SK-N-SH (cell line): ENCODE results near the gene OBSCN.

ENCODE experiments used
- ELF1 ChIP-seq: IDR thresholded peaks from 2 replicates; pipeline ENCODE4 v1.4.0; 2012
- EZH2phosphoT487 ChIP-seq: fragments of 200-600 bp; sonication (generic); IDR thresholded peaks from 2 replicates; pipeline ENCODE4 v1.6.1; 2017; ENCODE audit warnings: low read depth, mixed run types, mild to moderate bottlenecking, antibody characterized with exemption, moderate library complexity, borderline replicate concordance
- FOXJ3 ChIP-seq: sonication (generic); formaldehyde crosslinking; IDR thresholded peaks from 2 replicates; pipeline ENCODE4 v1.5.1; 2020; ENCODE audit warnings: mild to moderate bottlenecking, missing genetic modification reagents
- GATA2 ChIP-seq: sonication (generic); formaldehyde crosslinking; IDR thresholded peaks from 2 replicates; pipeline ENCODE4 v1.5.0; 2020; ENCODE audit warnings: mild to moderate bottlenecking, missing genetic modification reagents
- NFIC ChIP-seq: IDR thresholded peaks from 2 replicates; pipeline ENCODE4 v1.4.0; 2012; ENCODE audit warnings: borderline replicate concordance
- POLR2AphosphoS5 ChIP-seq: IDR thresholded peaks from 2 replicates; pipeline ENCODE4 v1.6.1; 2012; ENCODE audit warnings: low read depth, low read length
- RFX5 ChIP-seq: IDR thresholded peaks from 2 replicates; pipeline ENCODE4 v1.6.1; 2012; ENCODE audit warnings: mild to moderate bottlenecking, improper control_type of control experiment, low read length
- SIN3A ChIP-seq: IDR thresholded peaks from 2 replicates; pipeline ENCODE4 v1.6.1; 2012; ENCODE audit warnings: low read depth, mild to moderate bottlenecking, low read length, moderate library complexity, borderline replicate concordance
- TAF1 ChIP-seq: IDR thresholded peaks from 2 replicates; pipeline ENCODE4 v1.6.1; 2012; ENCODE audit warnings: low read depth, mild to moderate bottlenecking, low read length, moderate library complexity, borderline replicate concordance
- TEAD4 ChIP-seq: IDR thresholded peaks from 2 replicates; pipeline ENCODE4 v1.4.0; 2012; ENCODE audit warnings: mild to moderate bottlenecking, borderline replicate concordance; ENCODE audit not compliant: insufficient read depth
- YY1 ChIP-seq: IDR thresholded peaks from 2 replicates; pipeline ENCODE4 v1.4.0; 2012; ENCODE audit warnings: low read depth, mild to moderate bottlenecking
- TF ChIP-seq, protein P1 (sequence below): fragments of 200-600 bp; sonication (generic); IDR thresholded peaks from 2 replicates; pipeline ENCODE4 v1.6.1; 2017; ENCODE audit warnings: antibody characterized with exemption, mild to moderate bottlenecking, moderate library complexity
- TF ChIP-seq, protein P2 (sequence below): fragments of 150-350 bp; IDR thresholded peaks from 2 replicates; pipeline ENCODE4 v1.6.1; 2017; ENCODE audit warnings: antibody characterized with exemption, low read length, low read depth, borderline replicate concordance
- TF ChIP-seq, protein P3 (sequence below): IDR thresholded peaks from 2 replicates; pipeline ENCODE4 v1.6.1; 2012; ENCODE audit warnings: mild to moderate bottlenecking, low read depth, low read length, moderate library complexity

DNA sequence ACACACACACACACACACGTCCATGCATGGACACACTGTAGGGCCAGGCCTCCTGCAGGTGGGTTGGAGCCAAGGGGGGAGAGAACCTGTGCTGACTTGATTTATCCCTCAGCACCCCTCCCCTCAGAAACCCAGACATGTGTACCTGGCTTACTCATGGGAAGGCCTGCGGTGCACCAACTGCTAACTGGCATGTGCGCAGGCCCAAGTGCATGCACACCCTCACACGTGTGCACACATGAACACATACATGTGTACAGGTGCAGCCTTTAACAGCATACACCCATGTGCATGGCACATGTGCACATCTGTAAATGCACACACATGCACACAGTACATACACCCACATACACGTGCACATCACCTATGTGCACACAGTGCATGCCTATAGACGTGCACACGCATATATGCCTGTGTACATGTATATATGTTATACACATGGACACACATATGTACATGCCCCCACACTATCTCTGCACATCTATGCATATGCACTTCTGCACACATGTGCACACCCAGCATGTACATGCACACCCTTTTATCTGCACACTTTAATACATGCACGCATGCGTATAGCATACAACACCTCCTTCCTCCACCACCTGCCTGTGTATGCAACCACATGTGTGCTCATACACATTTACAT is 131.3 kb downstream of the OBSCN start:
- TF ChIP-seq, protein P1, sequence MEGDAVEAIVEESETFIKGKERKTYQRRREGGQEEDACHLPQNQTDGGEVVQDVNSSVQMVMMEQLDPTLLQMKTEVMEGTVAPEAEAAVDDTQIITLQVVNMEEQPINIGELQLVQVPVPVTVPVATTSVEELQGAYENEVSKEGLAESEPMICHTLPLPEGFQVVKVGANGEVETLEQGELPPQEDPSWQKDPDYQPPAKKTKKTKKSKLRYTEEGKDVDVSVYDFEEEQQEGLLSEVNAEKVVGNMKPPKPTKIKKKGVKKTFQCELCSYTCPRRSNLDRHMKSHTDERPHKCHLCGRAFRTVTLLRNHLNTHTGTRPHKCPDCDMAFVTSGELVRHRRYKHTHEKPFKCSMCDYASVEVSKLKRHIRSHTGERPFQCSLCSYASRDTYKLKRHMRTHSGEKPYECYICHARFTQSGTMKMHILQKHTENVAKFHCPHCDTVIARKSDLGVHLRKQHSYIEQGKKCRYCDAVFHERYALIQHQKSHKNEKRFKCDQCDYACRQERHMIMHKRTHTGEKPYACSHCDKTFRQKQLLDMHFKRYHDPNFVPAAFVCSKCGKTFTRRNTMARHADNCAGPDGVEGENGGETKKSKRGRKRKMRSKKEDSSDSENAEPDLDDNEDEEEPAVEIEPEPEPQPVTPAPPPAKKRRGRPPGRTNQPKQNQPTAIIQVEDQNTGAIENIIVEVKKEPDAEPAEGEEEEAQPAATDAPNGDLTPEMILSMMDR: no peak
- no peak for TF ChIP-seq YY1
- TF ChIP-seq, protein P2, sequence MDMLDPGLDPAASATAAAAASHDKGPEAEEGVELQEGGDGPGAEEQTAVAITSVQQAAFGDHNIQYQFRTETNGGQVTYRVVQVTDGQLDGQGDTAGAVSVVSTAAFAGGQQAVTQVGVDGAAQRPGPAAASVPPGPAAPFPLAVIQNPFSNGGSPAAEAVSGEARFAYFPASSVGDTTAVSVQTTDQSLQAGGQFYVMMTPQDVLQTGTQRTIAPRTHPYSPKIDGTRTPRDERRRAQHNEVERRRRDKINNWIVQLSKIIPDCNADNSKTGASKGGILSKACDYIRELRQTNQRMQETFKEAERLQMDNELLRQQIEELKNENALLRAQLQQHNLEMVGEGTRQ: no peak
- no peak for TF ChIP-seq ELF1
- no peak for TF ChIP-seq TAF1
- no peak for TF ChIP-seq EZH2phosphoT487
- no peak for TF ChIP-seq GATA2 (CRISPR knock-in tag)
- no peak for TF ChIP-seq NFIC
- no peak for TF ChIP-seq FOXJ3 (CRISPR knock-in tag)
- no peak for TF ChIP-seq SIN3A
- TF ChIP-seq RFX5: no peak
- TF ChIP-seq, protein P3, sequence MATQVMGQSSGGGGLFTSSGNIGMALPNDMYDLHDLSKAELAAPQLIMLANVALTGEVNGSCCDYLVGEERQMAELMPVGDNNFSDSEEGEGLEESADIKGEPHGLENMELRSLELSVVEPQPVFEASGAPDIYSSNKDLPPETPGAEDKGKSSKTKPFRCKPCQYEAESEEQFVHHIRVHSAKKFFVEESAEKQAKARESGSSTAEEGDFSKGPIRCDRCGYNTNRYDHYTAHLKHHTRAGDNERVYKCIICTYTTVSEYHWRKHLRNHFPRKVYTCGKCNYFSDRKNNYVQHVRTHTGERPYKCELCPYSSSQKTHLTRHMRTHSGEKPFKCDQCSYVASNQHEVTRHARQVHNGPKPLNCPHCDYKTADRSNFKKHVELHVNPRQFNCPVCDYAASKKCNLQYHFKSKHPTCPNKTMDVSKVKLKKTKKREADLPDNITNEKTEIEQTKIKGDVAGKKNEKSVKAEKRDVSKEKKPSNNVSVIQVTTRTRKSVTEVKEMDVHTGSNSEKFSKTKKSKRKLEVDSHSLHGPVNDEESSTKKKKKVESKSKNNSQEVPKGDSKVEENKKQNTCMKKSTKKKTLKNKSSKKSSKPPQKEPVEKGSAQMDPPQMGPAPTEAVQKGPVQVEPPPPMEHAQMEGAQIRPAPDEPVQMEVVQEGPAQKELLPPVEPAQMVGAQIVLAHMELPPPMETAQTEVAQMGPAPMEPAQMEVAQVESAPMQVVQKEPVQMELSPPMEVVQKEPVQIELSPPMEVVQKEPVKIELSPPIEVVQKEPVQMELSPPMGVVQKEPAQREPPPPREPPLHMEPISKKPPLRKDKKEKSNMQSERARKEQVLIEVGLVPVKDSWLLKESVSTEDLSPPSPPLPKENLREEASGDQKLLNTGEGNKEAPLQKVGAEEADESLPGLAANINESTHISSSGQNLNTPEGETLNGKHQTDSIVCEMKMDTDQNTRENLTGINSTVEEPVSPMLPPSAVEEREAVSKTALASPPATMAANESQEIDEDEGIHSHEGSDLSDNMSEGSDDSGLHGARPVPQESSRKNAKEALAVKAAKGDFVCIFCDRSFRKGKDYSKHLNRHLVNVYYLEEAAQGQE: no peak
- no peak for TF ChIP-seq TEAD4
- TF ChIP-seq POLR2AphosphoS5: no peak
